Endothelial cell of umbilical vein (primary cell): ENCODE results near the gene ATP6V1F. TPM values are rescaled to one million over a fixed set of nuclear protein-coding genes. Genes with fewer than 3 reads are reported as not detected.

Experiments used
- BruUV-seq: library from RNA; stranded (reverse); fragments of 400-500 nt; replicated peaks from 2 replicates; lab custom pipeline; 2021; lab: Mats Ljungman, UMichigan
- CTCF ChIA-PET: fragments of 300-600, 350-600 bp; sonication (Branson Sonifier 250); formaldehyde crosslinking; loops from one replicate; lab custom pipeline; 2021; ENCODE audit warnings: antibody characterized with exemption, inconsistent platforms; lab: Charles Lee
- POLR2A ChIA-PET: fragments of 300-600, 350-600 bp; sonication (Branson Sonifier 250); formaldehyde crosslinking; loops from one replicate; lab custom pipeline; 2021; ENCODE audit warnings: antibody characterized with exemption, inconsistent platforms; lab: Charles Lee
- DNase-seq: peaks from one replicate; pipeline ENCODE4 v3.0.0-alpha.2; 2011; ENCODE audit warnings: low read depth, low spot score
- FAIRE-seq: peaks from 2 replicates; lab custom pipeline; 2011; peaks lifted over from hg19 to GRCh38; lab: Jason Lieb, UNC
- H2AFZ ChIP-seq: 2 replicates; pipeline ENCODE4 v1.6.0; 2012; ENCODE audit warnings: low read depth, low read length, control low read depth, inconsistent platforms
- H3K27ac ChIP-seq: 2 replicates; pipeline ENCODE4 v1.5.1; 2011; ENCODE audit warnings: low read depth, mild to moderate bottlenecking, control low read depth, low read length, moderate library complexity; ENCODE audit not compliant: insufficient read depth
- H3K27me3 ChIP-seq, 2 experiments: 2 replicates each; pipeline versions ENCODE4 v1.6.0 to v1.6.1; 2011; ENCODE audit warnings: low read length in 2 of 2, mixed read lengths in 1 of 2; ENCODE audit not compliant: control insufficient read depth in 2 of 2, insufficient read depth in 2 of 2
- H3K36me3 ChIP-seq, 2 experiments: 2 replicates in 1 of 2; 3 replicates in 1 of 2; pipeline ENCODE4 v1.5.1; 2011; ENCODE audit warnings: low read length in 2 of 2, mild to moderate bottlenecking in 1 of 2, moderate library complexity in 1 of 2; ENCODE audit not compliant: control insufficient read depth in 2 of 2, insufficient read depth in 2 of 2; ENCODE audit errors: extremely low read depth in 1 of 2
- H3K4me1 ChIP-seq: 3 replicates; pipeline ENCODE4 v1.5.1; 2011; ENCODE audit warnings: mild to moderate bottlenecking, low read length; ENCODE audit not compliant: control insufficient read depth, insufficient read depth; ENCODE audit errors: extremely low read depth
- H3K4me2 ChIP-seq: 2 replicates; pipeline ENCODE4 v1.6.1; 2011; ENCODE audit warnings: low read length, control low read depth, mixed read lengths; ENCODE audit not compliant: insufficient read depth
- H3K4me3 ChIP-seq, 3 experiments: fragments of 200-600 bp in 1 of 3; sonication (generic), shearing (Covaris generic) in 1 of 3; replicated peaks in 1 of 3; 2 replicates each; pipeline ENCODE4 v1.5.1; 2011 to 2016; ENCODE audit warnings: control low read depth in 3 of 3, low read length in 3 of 3, mild to moderate bottlenecking in 2 of 3, inconsistent platforms in 1 of 3, low read depth in 1 of 3, moderate library complexity in 1 of 3; ENCODE audit not compliant: insufficient read depth in 1 of 3
- H3K79me2 ChIP-seq: 2 replicates; pipeline ENCODE4 v1.6.0; 2012; ENCODE audit warnings: low read length, inconsistent platforms; ENCODE audit not compliant: control insufficient read depth, insufficient read depth
- H3K9ac ChIP-seq: replicated peaks from 2 replicates; pipeline ENCODE3; 2011; ENCODE audit warnings: low read length, control low read depth; ENCODE audit not compliant: insufficient read depth; ENCODE audit errors: extremely low read depth
- H3K9me1 ChIP-seq: replicated peaks from 3 replicates; pipeline ENCODE4 v1.6.0; 2011; ENCODE audit warnings: mild to moderate bottlenecking, low read length; ENCODE audit not compliant: control insufficient read depth, insufficient read depth; ENCODE audit errors: extremely low read depth
- H3K9me3 ChIP-seq: replicated peaks from 2 replicates; pipeline ENCODE4 v1.5.1; 2012; ENCODE audit warnings: low read length, inconsistent platforms; ENCODE audit not compliant: control insufficient read depth, insufficient read depth
- H4K20me1 ChIP-seq: replicated peaks from 2 replicates; pipeline ENCODE3; 2011; ENCODE audit warnings: mild to moderate bottlenecking, low read length; ENCODE audit not compliant: control insufficient read depth, insufficient read depth; ENCODE audit errors: extremely low read depth
- CTCF ChIP-seq, 2 donors: IDR thresholded peaks; 1 replicate in 1 of 2; 2 replicates in 1 of 2; pipeline ENCODE4 v1.5.1; 2011; ENCODE audit warnings: low read length in 2 of 2, mild to moderate bottlenecking in 2 of 2, moderate library complexity in 2 of 2, control low read depth in 1 of 2, inconsistent platforms in 1 of 2, low read depth in 1 of 2; ENCODE audit not compliant: insufficient read depth in 1 of 2; ENCODE audit errors: extremely low read depth in 1 of 2
- EZH2 ChIP-seq: IDR thresholded peaks from 2 replicates; pipeline ENCODE4 v1.6.1; 2012; ENCODE audit warnings: borderline replicate concordance, low read depth, mild to moderate bottlenecking, moderate library complexity, low read length, inconsistent platforms; ENCODE audit not compliant: severe bottlenecking
- FOS ChIP-seq: IDR thresholded peaks from 2 replicates; pipeline ENCODE4 v1.6.1; 2011; ENCODE audit warnings: mild to moderate bottlenecking, low read length, moderate library complexity, borderline replicate concordance; ENCODE audit not compliant: insufficient read depth
- GATA2 ChIP-seq: IDR thresholded peaks from 2 replicates; pipeline ENCODE4 v1.7.0; 2011; ENCODE audit warnings: low read depth, mild to moderate bottlenecking, moderate library complexity, mixed read lengths, low read length; ENCODE audit not compliant: insufficient read length, insufficient read depth
- JUN ChIP-seq: IDR thresholded peaks from 2 replicates; pipeline ENCODE4 v1.6.1; 2011; ENCODE audit warnings: borderline replicate concordance, low read depth; ENCODE audit not compliant: insufficient read length, insufficient read depth
- MAX ChIP-seq: IDR thresholded peaks from 2 replicates; pipeline ENCODE4 v1.6.1; 2011; ENCODE audit not compliant: insufficient read depth, insufficient read length
- MYC ChIP-seq: IDR thresholded peaks from one replicate; pipeline ENCODE4 v1.6.1; 2011; ENCODE audit warnings: mild to moderate bottlenecking, low read depth, low read length
- POLR2A ChIP-seq: IDR thresholded peaks from 2 replicates; pipeline ENCODE4 v1.6.1; 2012; ENCODE audit warnings: low read depth, mild to moderate bottlenecking, control low read depth, low read length
- POLR2AphosphoS5 ChIP-seq: IDR thresholded peaks from 2 replicates; pipeline ENCODE4 v1.6.1; 2012; ENCODE audit warnings: low read depth, mild to moderate bottlenecking, control low read depth, low read length, moderate library complexity; ENCODE audit not compliant: insufficient read depth
- dilution Hi-C: fragments of 300-500 bp; cut with MboI; formaldehyde crosslinking; loops from one replicate; pipeline ENCODE4 v1.15.0; 2019; ENCODE audit warnings: low sequenced_read_pairs; ENCODE audit not compliant: extremely low pct_ligation_motif_present
- intact Hi-C: fragments of 100-400 bp; cut with micrococcal nuclease; formaldehyde crosslinking; loops from one replicate; pipeline ENCODE4 v1.10.0; 2022
- polyA plus RNA-seq, 4 experiments: library from polyadenylated mRNA; depleted of rRNA in 3 of 4; stranded (reverse) in 3 of 4; unstranded in 1 of 4; fragments of >200 nt; gene quantifications; 2 replicates each; pipeline versions ENCODE4 v1.2.1 to v1.2.3, GENCODE V29; 2011 to 2012; ENCODE audit warnings: missing spikeins in 1 of 4
- total RNA-seq: library from RNA; stranded (reverse); gene quantifications from 2 replicates; pipeline ENCODE4 v1.2.3, GENCODE V29; 2021

Gene ATP6V1F
- total and polyA plus RNA-seq, 2 donors (not counting 3 experiments of a cell fraction or from before 2014, with no cell fraction given) = 156 to 360 TPM

- dilution Hi-C loops (no loop called here), intact Hi-C loops (no loop called here)
- H3K79me2 ChIP-seq = peaks cover 10% of the 10 kb centered on the region
- no peaks in the 10 kb centered on the region for H3K9me1 ChIP-seq
- no peak for DNase-seq
- H3K9me3 ChIP-seq = no peaks in the 10 kb centered on the region
- peaks cover 11% of the 10 kb centered on the region for H3K4me1 ChIP-seq
- BruUV-seq = no TSS peak
- POLR2A ChIA-PET = no interaction called here
- no peak for FAIRE-seq
- CTCF ChIA-PET = no interaction called here
- peaks cover 0 to 2% of the 10 kb centered on the region in 2 experiments for H3K27me3 ChIP-seq
- no peak overlapping the region for H2AFZ ChIP-seq
- peaks cover 0 to 14% of the 10 kb centered on the region in 2 experiments for H3K36me3 ChIP-seq
- no peak overlapping the region for H3K9ac ChIP-seq
- H4K20me1 ChIP-seq = no peaks in the 10 kb centered on the region
- H3K4me2 ChIP-seq = no peak overlapping the region
- H3K27ac ChIP-seq = no peak overlapping the region
- TF ChIP-seq POLR2AphosphoS5 (no peak), JUN (no peak), FOS (no peak)
- H3K4me3 ChIP-seq = no peak overlapping the region
Measured at GRCh38 chr7:128865996-128866877, 3.6 kb downstream of the ATP6V1F start.

DNA sequence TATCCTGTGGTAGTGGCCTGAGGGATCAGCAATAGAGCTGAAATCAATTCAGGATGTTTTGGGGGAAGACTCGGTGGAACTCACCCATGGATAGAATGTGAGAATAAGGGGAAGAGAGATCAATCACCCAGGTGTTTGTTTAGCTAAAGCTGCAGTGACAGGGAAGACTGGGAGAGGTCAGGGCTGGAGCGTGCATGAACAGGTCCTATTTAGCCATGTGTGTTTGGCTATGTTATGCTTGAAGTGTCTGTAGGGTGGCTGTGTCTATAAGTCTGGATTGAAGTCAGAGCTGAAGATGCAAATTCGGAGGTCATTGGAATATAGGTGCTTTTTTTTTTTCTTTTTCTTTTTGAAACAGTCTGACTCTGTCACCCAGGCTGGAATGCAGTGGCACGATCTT is 4.6 kb downstream of the ATP6V1F start:
- no peak for TF ChIP-seq MAX
- no peak for TF ChIP-seq GATA2
- TF ChIP-seq JUN = no peak
- TF ChIP-seq EZH2 = no peak
- no peak for TF ChIP-seq CTCF (IDR thresholded peaks at IDR 0.05; ENCODE audit: extremely low read depth in 1 of 2, insufficient read depth in 1 of 2, low read depth in 1 of 2, low read length in 2 of 2)
- TF ChIP-seq FOS = no peak
- TF ChIP-seq POLR2AphosphoS5 = no peak
- TF ChIP-seq POLR2A = no peak
- no peak for TF ChIP-seq MYC
- intact Hi-C loops (no loop called here), dilution Hi-C loops (no loop called here)
- Histone ChIP-seq H3K79me2 (peaks cover 10% of the 10 kb centered on the region), H3K4me2 (no peak overlapping the region), H3K4me1 (peaks cover 9% of the 10 kb centered on the region), H3K27me3 (peaks cover 2% of the 10 kb centered on the region in 2 experiments), H3K27ac (no peak overlapping the region), H3K9me3 (no peaks in the 10 kb centered on the region), H4K20me1 (no peaks in the 10 kb centered on the region), H3K4me3 (no peak overlapping the region), H3K9me1 (no peaks in the 10 kb centered on the region), H3K36me3 (peaks cover 0 to 14% of the 10 kb centered on the region in 2 experiments), H2AFZ (no peak overlapping the region), H3K9ac (no peak overlapping the region)
- DNase-seq (no peak), FAIRE-seq (no peak)
- no TSS peak for BruUV-seq
- ChIA-PET POLR2A (no interaction called here), CTCF (interaction anchor here (0.9 to 2.0 kb wide), 2 partner anchors 11 to 25 kb away, joined by 3 to 6 read pairs; no protein-coding TSS in a partner anchor)
